Kidney tubule cell (primary cell): ENCODE measurements around the gene NAB2.
"Not testable (repeated sequence)": the region's sequence is repeated elsewhere in the genome, so short reads cannot be mapped to it uniquely, and the experiment has no call there.

ENCODE experiments used
- DNase-seq: peaks from one replicate; pipeline ENCODE4 v3.0.0-alpha.2; 2018; ENCODE audit warnings: low spot score

The NAB2 gene, protein sequence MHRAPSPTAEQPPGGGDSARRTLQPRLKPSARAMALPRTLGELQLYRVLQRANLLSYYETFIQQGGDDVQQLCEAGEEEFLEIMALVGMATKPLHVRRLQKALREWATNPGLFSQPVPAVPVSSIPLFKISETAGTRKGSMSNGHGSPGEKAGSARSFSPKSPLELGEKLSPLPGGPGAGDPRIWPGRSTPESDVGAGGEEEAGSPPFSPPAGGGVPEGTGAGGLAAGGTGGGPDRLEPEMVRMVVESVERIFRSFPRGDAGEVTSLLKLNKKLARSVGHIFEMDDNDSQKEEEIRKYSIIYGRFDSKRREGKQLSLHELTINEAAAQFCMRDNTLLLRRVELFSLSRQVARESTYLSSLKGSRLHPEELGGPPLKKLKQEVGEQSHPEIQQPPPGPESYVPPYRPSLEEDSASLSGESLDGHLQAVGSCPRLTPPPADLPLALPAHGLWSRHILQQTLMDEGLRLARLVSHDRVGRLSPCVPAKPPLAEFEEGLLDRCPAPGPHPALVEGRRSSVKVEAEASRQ

GRCh38 chr12:57088354-57089270 is at the start of gene NAB2:
Gene NAB2, plus strand, starts transcription at chr12:57089114. Its CDS starts 158 bp downstream, at chr12:57089272.
- DNase-seq, result peak; percentile 96

DNA sequence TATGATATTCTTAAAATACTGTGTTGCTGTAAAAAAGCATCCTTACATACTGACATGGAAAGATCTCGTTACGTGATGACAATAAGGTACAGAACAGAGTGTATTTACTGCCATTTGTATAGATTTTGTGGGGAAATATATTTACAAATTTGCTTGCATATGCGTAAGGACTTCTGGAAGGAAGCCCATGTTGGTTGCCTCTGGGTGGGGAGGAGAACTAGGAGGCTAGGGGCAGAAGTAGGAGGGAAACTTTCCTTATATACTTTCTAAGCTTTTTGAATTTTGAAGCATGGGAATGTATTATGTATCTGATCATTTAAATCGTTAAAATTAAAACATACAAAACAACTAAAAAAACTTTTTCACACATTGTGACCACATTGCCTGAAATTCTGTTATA is 48.7 kb upstream of the NAB2 start:
- no peak for DNase-seq

DNA sequence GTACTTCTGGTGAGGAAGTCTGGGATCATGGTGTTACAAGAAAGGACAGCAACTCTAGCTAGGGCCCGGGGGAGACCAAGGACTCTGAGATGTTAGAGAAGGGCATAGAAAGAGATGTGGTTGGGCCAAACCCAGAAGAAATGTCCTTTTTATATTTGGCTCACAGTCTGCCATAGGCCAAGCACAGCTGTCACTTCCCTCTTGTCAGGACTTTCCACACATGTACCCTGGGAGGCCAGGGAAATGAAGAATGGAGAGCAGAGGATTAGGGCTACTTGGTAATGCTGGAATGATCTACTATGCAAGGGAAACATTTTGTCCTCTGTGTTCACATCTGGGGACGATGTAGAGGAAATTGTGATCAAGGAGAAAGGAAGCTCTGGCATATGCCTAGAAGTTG is 48.2 kb upstream of the NAB2 start:
- no peak for DNase-seq

DNA sequence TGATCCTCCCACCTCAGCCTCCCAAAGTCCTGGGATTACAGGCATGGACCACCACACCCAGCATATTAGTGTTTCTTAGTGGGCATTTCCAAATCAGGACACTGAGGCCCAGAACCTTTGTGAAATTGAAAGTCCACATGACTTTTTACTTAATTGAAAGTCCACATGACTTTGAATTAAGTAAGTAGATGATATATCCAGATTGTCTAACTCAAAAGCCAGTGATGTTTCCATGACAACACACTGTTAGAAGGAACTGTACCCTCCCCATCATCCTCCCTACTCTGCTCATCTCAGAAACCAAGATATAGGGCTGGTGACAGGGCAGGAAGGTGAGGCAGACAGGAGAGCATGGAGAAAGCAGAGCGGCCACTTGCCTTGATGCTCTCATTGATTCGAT is 46.2 kb upstream of the NAB2 start:
- no peak for DNase-seq

- DNase-seq, result no peak
Observed at GRCh38 chr12:57044468-57044867, 44.4 kb upstream of the NAB2 start.

DNA sequence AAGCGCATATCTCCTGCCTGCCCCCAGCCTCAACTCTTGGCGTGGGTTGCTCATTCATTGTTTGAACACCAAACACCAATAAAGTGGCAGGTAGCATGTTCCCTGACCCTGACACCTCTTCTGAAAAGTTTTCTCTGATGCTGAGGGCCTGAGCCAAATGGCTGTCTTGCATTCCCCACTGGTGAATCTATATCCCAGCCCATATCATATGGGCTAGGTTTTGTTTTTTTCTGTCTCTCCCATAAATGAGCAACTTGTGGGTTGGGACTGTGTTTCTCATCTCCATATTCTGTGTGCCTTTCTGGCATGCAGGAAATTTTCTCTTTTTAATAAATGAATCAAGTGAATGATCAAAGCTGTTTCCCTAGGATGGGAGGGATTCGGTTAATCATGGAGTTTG is 44.0 kb upstream of the NAB2 start:
- DNase-seq, result no peak

GRCh38 chr12:57046086-57046791 is 42.7 kb upstream of the NAB2 start:
- no peak for DNase-seq

- DNase-seq, result no peak
Observed at GRCh38 chr12:57046947-57047890, 41.7 kb upstream of the NAB2 start.

GRCh38 chr12:57047981-57048380 is 40.9 kb upstream of the NAB2 start:
- DNase-seq, result peak; percentile 17

DNA sequence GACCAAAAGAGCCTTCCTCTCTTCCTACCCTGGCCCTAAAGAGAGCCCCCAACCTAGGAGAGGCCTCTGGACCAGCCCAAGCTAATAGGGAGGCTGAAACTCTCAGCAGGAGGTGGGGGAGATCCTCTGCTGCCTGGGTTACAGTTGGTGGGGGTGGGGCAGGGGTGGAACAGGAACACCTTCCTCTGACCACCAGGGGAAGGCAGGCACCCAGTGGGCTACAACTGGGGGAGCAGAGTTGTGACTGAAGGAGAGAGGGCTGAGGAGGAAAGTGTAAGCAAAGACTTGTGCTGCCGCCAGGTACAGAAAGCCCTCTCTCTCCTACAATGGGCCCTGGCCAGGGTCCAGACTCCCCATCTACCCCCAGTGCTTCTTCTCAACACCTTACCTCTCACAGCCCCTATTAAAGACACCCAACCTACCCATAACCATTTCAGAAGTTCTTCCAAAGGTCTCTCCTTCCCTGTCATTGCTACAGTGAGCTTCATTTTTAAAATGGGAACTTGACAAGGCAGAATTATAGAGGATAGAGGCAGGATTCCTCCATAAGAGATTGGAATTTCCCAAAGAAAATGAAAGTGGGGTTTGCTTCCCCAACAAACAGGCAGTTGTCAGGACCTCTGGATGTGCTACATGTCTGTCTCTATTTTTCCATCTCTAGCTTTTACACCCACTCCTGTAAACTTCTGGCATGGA is 40.3 kb upstream of the NAB2 start:
- no peak for DNase-seq

DNA sequence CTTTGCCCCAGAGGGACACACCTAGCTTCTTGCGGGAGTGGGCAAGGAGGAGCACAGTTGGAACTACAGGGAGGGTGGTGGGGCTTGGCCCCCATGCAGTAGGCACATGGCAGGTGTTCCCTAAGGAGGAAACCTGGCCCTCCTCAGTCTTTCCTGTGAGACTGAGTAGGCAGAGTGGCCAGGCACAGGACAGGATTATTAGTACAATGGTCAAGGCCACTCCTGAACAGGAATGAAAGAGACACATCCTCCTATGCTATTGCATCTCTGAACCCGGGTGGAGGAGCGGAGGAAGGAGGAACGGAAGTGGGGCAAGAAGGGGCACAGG is 39.8 kb upstream of the NAB2 start:
- no peak for DNase-seq

GRCh38 chr12:57049890-57050289 is 39.0 kb upstream of the NAB2 start, which contains the start of gene MYO1A:
Gene MYO1A, minus strand, starts transcription at chr12:57050129. Its CDS starts 1,806 bp downstream, at chr12:57048323.
- DNase-seq, result no peak

DNA sequence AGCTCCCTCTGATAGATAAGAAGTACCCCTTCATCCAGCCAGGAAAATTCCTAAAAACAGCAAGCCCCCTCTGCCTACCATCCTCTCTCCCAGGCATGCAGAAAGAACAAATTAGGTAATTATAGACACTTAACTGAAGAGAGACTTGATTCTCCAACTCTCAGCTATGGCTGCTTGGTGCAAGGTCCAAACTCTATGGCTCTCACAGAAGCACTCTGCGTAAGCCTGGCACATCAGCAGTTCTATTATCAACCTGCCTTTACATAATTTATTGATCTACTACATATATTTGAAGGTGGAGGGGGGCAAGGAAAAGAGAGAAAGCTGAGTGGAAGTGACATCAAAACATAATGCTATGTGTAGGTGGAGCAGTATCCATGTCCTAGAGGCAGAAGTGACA is 37.9 kb upstream of the NAB2 start:
- no peak for DNase-seq

GRCh38 chr12:57053146-57053545 is 35.8 kb upstream of the NAB2 start:
- DNase-seq, result not testable (repeated sequence)

- not testable (repeated sequence) for DNase-seq
Observed at GRCh38 chr12:57053901-57054300, 35.0 kb upstream of the NAB2 start.

- DNase-seq, result no peak
Observed at GRCh38 chr12:57055824-57056223, 33.1 kb upstream of the NAB2 start.

- DNase-seq, result no peak
Observed at GRCh38 chr12:57057067-57057751, 31.7 kb upstream of the NAB2 start.

GRCh38 chr12:57058454-57058853 is 30.5 kb upstream of the NAB2 start:
- no peak for DNase-seq

DNA sequence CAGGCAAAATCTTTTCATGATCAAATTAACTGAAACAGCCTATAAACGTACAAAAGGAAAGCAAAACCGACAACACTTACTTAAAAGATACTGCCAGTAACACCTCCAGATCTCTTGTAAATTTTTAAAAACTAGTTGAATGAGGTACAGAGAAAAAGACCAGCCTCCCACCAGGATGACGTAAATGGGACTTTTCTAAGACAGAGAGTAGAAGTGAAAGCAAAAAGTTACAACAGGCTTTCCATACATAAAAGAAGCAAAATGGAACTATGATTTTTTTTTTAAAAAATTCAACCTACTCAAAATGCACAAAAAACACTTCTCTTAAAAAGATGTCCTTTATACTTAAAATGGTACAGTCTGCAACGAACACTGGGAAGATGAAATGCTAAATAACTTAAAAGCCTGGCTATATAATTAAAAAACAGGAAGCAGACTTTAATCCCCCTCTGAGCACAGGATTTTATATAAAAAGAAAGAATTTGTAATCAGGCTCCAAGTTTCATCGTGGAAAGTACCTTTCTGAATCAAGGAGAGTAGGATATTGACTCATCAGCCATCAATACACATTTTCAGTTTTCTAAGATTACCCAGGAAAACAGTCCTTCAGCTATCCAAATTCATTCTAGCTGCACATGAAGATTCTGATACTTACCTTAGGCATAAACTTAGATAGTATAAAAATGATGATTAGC is 24.8 kb upstream of the NAB2 start:
- DNase-seq, result no peak
